Epidermal melanocyte (primary cell): ENCODE data around the gene CDK14.

ENCODE experiments used
- DNase-seq: peaks from one replicate; pipeline ENCODE4 v3.0.0; 2011; ENCODE audit warnings: low spot score; ENCODE audit not compliant: insufficient read length

The CDK14 gene

DNA sequence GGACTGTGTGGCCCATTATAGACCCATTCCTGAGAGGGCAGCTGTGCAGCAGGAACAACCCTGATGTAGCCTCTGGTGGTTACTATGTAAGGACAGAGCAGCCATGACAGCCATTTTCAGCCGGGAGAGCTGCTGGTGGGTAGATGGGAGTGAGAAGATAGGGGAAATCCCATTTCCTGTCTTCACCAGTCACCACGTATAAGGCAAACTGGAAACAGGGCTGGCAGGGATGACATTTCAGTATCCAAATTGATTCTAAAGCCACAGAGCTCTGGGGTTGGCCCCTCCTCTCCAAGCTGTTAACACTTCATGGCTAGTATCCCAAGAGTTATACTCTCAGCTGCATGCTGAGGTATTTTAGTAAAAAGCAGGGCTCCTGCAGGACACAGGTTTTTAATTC is 652.9 kb downstream of the CDK14 start:
- no peak for DNase-seq

DNA sequence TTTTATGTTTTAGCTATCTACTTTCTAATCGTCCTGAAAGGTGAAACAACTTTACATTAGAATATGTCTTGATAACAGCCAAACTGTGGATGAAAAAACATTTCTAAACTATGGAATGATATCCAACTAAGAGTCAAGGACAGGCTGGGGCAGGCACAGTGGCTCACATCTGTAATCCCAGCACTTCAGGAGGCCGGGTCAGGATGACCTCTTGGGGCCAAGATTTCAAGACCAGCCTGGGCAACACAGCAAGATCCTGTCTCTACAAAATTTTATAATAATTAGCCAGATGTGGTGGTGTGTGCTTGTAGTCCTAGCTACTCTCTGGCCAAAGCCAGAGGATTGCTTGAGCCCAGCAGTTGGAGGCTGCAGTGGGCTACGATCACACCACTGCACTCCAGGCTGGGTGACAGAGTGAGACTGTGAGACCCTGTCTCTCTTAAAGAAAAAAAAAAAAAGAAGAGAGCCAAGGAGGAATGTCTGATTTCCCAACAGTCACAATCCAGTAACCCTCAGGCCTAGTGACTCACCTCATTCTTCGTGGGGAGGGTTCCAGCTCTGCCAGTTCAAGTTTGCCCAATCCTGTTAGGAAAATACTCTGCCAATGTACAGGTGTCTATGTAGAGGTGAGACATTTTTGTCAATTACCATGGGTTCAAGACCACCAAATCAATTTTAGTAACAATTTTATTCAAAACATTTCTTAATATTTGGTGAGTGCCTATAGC is 653.5 kb downstream of the CDK14 start:
- DNase-seq = no peak

DNA sequence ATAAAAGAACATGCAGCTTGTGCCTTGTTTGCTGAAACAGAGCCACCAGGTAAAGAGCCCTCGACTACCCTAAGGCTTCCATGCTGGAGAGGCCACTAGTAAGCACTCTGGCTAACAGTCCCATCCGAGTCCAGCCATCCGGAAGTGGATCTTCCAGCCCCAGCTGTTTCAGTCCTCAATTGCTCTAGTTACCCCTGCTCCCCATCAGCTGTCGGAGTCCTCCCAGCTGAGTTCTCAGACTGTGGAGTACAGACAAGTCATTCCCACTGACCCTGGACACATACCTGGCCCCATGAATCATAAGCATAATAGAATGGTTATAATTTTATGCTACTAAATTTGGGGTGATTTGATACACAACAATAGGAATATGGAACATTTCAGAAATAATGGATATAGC is 654.6 kb downstream of the CDK14 start:
- DNase-seq = no peak

DNA sequence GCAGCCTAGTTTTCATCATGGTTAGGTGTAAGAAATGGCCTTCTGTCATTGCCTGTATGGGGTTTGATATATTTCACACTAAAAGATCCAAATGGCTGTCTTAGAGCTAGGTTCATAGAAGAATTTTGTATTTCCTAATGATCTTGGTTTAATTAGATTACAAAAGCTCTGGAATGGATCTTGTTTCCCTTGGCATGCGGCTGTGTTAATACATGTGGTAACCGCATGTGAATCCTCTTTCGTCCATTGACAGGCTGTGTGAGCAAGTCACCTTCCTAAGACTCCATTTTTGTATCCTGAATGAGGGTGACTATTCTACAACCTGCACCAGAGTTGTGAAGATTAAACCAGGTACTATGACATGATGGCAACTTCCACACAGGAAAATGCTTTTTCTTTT is 655.8 kb downstream of the CDK14 start:
- DNase-seq = peak; percentile 31
